GM12872 (cell line): ENCODE results near the gene PTPRD.

Experiments
- CTCF ChIP-seq: IDR thresholded peaks from 3 replicates; pipeline ENCODE4 v1.5.1; 2011; ENCODE audit warnings: low read depth, mild to moderate bottlenecking, low read length, moderate library complexity; ENCODE audit not compliant: insufficient read depth

Gene PTPRD

GRCh38 chr9:8680157-8680556 lies 1932.6 kb downstream of the PTPRD start:
- TF ChIP-seq CTCF = no peak

GRCh38 chr9:8679371-8679822 lies 1933.4 kb downstream of the PTPRD start:
- no peak for TF ChIP-seq CTCF

- TF ChIP-seq CTCF = no peak
Observed at GRCh38 chr9:8677741-8678140, 1935.1 kb downstream of the PTPRD start.

GRCh38 chr9:8674536-8674935 lies 1938.3 kb downstream of the PTPRD start:
- no peak for TF ChIP-seq CTCF

- no peak for TF ChIP-seq CTCF
Observed at GRCh38 chr9:8673830-8674229, 1939.0 kb downstream of the PTPRD start.

- no peak for TF ChIP-seq CTCF
Observed at GRCh38 chr9:8670751-8671150, 1942.1 kb downstream of the PTPRD start.

- TF ChIP-seq CTCF = no peak
Observed at GRCh38 chr9:8668751-8669150, 1944.1 kb downstream of the PTPRD start.

GRCh38 chr9:8668231-8668630 lies 1944.6 kb downstream of the PTPRD start:
- no peak for TF ChIP-seq CTCF
